Psoas muscle (tissue), 8 donors: ENCODE results near the gene SLC30A3. TPM values are rescaled to one million over a fixed set of nuclear protein-coding genes. Genes with fewer than 3 reads are reported as not detected.

Source experiments
- ATAC-seq, 4 donors: fragments of 200-7000 bp; cut with Tn5 transposase; one replicate each; pipeline ENCODE4 v1.9.1; 2020; ENCODE audit warnings: moderate library complexity in 3 of 4, mild to moderate bottlenecking in 2 of 4
- DNase-seq, 2 donors: peaks; one replicate each; pipeline ENCODE4 v3.0.0-alpha.2; 2020
- H3K27ac ChIP-seq: fragments of 200-600 bp; one replicate; pipeline ENCODE4 v1.8.0; 2022
- H3K27me3 ChIP-seq, 3 donors: fragments of 200-600 bp in 1 of 3; one replicate each; pipeline versions ENCODE4 v1.6.1 to v1.8.0; 2013 to 2022; ENCODE audit warnings: low read length in 2 of 3, mild to moderate bottlenecking in 2 of 3, moderate library complexity in 1 of 3; ENCODE audit not compliant: insufficient read depth in 3 of 3
- H3K36me3 ChIP-seq, 2 donors: fragments of 200-600 bp in 1 of 2; one replicate each; pipeline versions ENCODE4 v1.6.1 to v1.8.0; 2013 to 2022; ENCODE audit warnings: low read depth in 1 of 2, mild to moderate bottlenecking in 1 of 2, moderate library complexity in 1 of 2; ENCODE audit not compliant: insufficient read depth in 1 of 2
- H3K4me1 ChIP-seq: fragments of 200-600 bp; one replicate; pipeline ENCODE4 v1.8.0; 2022
- H3K4me3 ChIP-seq: fragments of 200-600 bp; one replicate; pipeline ENCODE4 v1.8.0; 2022; ENCODE audit warnings: mild to moderate bottlenecking
- H3K9me3 ChIP-seq: fragments of 200-600 bp; one replicate; pipeline ENCODE4 v1.8.0; 2022
- CTCF ChIP-seq: fragments of 200-600 bp; IDR thresholded peaks from one replicate; pipeline ENCODE4 v1.8.0; 2022; ENCODE audit warnings: antibody characterized with exemption
- WGBS, 3 donors: extraction: QIAGEN DNeasy Blood & Tissue Kit; methylation state at CpG; one replicate each; pipeline versions ENCODE4 v1.1.6 to v1.1.7; 2013; 5-methylcytosine and 5-hydroxymethylcytosine counted together
- intact Hi-C, 2 donors: fragments of 100-400 bp; cut with DNase I; formaldehyde crosslinking; loops; one replicate each; pipeline versions ENCODE4 v1.11.0 to v1.14.2; 2022
- long read RNA-seq, 2 donors: library from polyadenylated mRNA; unstranded; transcript quantifications; one replicate each; pipeline ENCODE4 v2.0.0, GENCODE V29; 2021
- polyA plus RNA-seq, 3 donors: library from polyadenylated mRNA; stranded (reverse); fragments of 200-250 nt; gene quantifications; one replicate each; pipeline ENCODE4 v1.2.3, GENCODE V29; 2013
- total RNA-seq, 4 donors: library from RNA; stranded (reverse); fragmentation: NEBNext Ultra II Directional in 2 of 4; extraction: Animal tissue kit (Norgen Biotek cat#: 25700) in 2 of 4; gene quantifications; one replicate each; pipeline versions ENCODE4 v1.2.1 to v1.2.4, GENCODE V29; 2021 to 2023
- donor health status: healthy with polysubstance abuse.
- donor health status: DM: no; HTN: no; CAD: no; lungs with moderate emphysema.
- donor health status: Bipolar disorder and iron deficiency.
- donor health status: healthy.
- donor health status: DM: yes; HTN: yes; CAD: no.
- donor health status: DM: no; HTN: no; CAD: no.
- donor health status: DM: no; HTN: no; CAD: no.
- donor health status: DM: yes; HTN: yes; CAD: no.

SLC30A3 gene
- under 1 TPM in 3 of 4 donors, not detected in 1; 0.10 to 0.92 (median 0.34) TPM for total RNA-seq
- under 1 TPM; 0.03 to 0.16 (median 0.09) TPM for polyA plus RNA-seq
- long read RNA-seq, donor 1, result 0 reads
- long read RNA-seq, donor 2, result 0 reads

- H3K27ac ChIP-seq, result no peak within 1 kb of the TSS
- H3K27me3 ChIP-seq, result peaks cover 0 to 87% (median 40%) of the 10 kb centered on the region in 3 donors
- H3K4me1 ChIP-seq, result peaks cover 28% of the 10 kb centered on the region
- no peaks in the 10 kb centered on the region for H3K36me3 ChIP-seq
- intact Hi-C loops, result no loop called here
- WGBS, 3 donors, result 1% methylated on average over 47 to 95 of the region's 96 CpGs
- DNase-seq (peak; percentile 68 to 78), ATAC-seq (peak; percentile 58 to 79 (median 67))
- H3K4me3 ChIP-seq, result peak within 1 kb of the TSS; percentile 71
- no peaks in the 10 kb centered on the region for H3K9me3 ChIP-seq
- no peak for TF ChIP-seq CTCF
These were observed at the start of gene SLC30A3 for GRCh38 chr2:27262379-27263286. Gene SLC30A3, minus strand, starts transcription at chr2:27263047. Its CDS starts 141 bp downstream, at chr2:27262906.

- peaks cover 13% of the 10 kb centered on the region for H3K4me1 ChIP-seq
- ATAC-seq (peak in 1 of 4 donors; percentile 1), DNase-seq (no peak)
- no peak for TF ChIP-seq CTCF
- peaks cover 0 to 28% of the 10 kb centered on the region in 2 donors for H3K36me3 ChIP-seq
- no peak overlapping the region for H3K4me3 ChIP-seq
- no peaks in the 10 kb centered on the region for H3K9me3 ChIP-seq
- H3K27ac ChIP-seq, result peak overlapping the region; percentile 19
- 57 to 83% (median 65%) methylated on average over 3 of the region's 3 CpGs for WGBS, 3 donors
- no peaks in the 10 kb centered on the region for H3K27me3 ChIP-seq
- intact Hi-C loops, result no loop called here
These were observed 49.3 kb upstream of the SLC30A3 start for GRCh38 chr2:27312152-27312551.

- DNase-seq, result no peak
- ATAC-seq, result no peak
- H3K4me1 ChIP-seq, result peaks cover 6% of the 10 kb centered on the region
- H3K9me3 ChIP-seq, result no peaks in the 10 kb centered on the region
- no peaks in the 10 kb centered on the region for H3K27me3 ChIP-seq
- H3K4me3 ChIP-seq, result no peak overlapping the region
- peak overlapping the region; percentile 30 for H3K27ac ChIP-seq
- no peak for TF ChIP-seq CTCF
- intact Hi-C loops, result loop anchor here in 1 of 2 donors (10.0 kb wide), 1 partner anchor 335 kb away; the partner anchor contains the start of gene MAPRE3
- WGBS, 3 donors, result 80 to 94% (median 81%) methylated on average over 6 of the region's 6 CpGs
- H3K36me3 ChIP-seq, result peaks cover 0 to 53% of the 10 kb centered on the region in 2 donors
These were observed 46.8 kb upstream of the SLC30A3 start for GRCh38 chr2:27309651-27310050.

GRCh38 chr2:27308359-27308881 lies 45.6 kb upstream of the SLC30A3 start, which contains the start of gene UCN:
Gene UCN, minus strand, starts transcription at chr2:27308445. Its CDS starts 550 bp downstream, at chr2:27307895.
- peaks cover 0 to 65% of the 10 kb centered on the region in 2 donors for H3K36me3 ChIP-seq
- ATAC-seq (peak; percentile 6 to 25 (median 10)), DNase-seq (peak; percentile 53 to 76)
- H3K4me3 ChIP-seq, result no peak within 1 kb of the TSS
- H3K4me1 ChIP-seq, result peaks cover 5% of the 10 kb centered on the region
- WGBS, 3 donors, result 41 to 45% (median 41%) methylated on average over 20 to 25 of the region's 25 CpGs
- intact Hi-C loops, result loop anchor here in 1 of 2 donors (10.0 kb wide), 1 partner anchor 334 kb away; the partner anchor contains the start of gene MAPRE3
- TF ChIP-seq CTCF, result no peak
- H3K27me3 ChIP-seq, result no peaks in the 10 kb centered on the region
- H3K9me3 ChIP-seq, result no peaks in the 10 kb centered on the region
- H3K27ac ChIP-seq, result peak within 1 kb of the TSS; percentile 53
